RWPE2 (cell line): ENCODE results near the gene C11orf24.

Source experiments
- ATAC-seq: fragments of 200-7000 bp; cut with Tn5 transposase; 3 replicates; pipeline ENCODE4 v1.9.1; 2021; ENCODE audit warnings: low read depth
- DNase-seq: peaks from one replicate; pipeline ENCODE4 v3.0.0-alpha.2; 2020; ENCODE audit warnings: low spot score
- H3K27ac ChIP-seq: fragments of 450-650 bp; 2 replicates; pipeline ENCODE4 v1.5.1; 2017; ENCODE audit warnings: mild to moderate bottlenecking; ENCODE audit not compliant: poor library complexity, severe bottlenecking
- H3K27me3 ChIP-seq: fragments of 250-450 bp; sonication (Bioruptor Pico); 2 replicates; pipeline ENCODE4 v1.5.1; 2021; ENCODE audit warnings: mild to moderate bottlenecking, moderate library complexity; ENCODE audit not compliant: insufficient read depth, poor library complexity, severe bottlenecking
- H3K36me3 ChIP-seq: fragments of 250-450 bp; sonication (Bioruptor Pico); 2 replicates; pipeline ENCODE4 v1.5.1; 2020; ENCODE audit warnings: low read depth, mild to moderate bottlenecking, moderate library complexity
- H3K4me1 ChIP-seq: fragments of 250-450 bp; sonication (Bioruptor Pico); 2 replicates; pipeline ENCODE4 v1.5.1; 2021; ENCODE audit warnings: mild to moderate bottlenecking, moderate library complexity; ENCODE audit not compliant: insufficient read depth, poor library complexity, severe bottlenecking
- H3K4me3 ChIP-seq: fragments of 250-450 bp; sonication (Bioruptor Pico); 2 replicates; pipeline ENCODE4 v1.5.1; 2021; ENCODE audit warnings: mild to moderate bottlenecking, moderate library complexity; ENCODE audit not compliant: severe bottlenecking
- H3K9me3 ChIP-seq: fragments of 250-450 bp; sonication (Bioruptor Pico); 2 replicates; pipeline ENCODE4 v1.5.1; 2021; ENCODE audit warnings: mild to moderate bottlenecking, moderate library complexity; ENCODE audit not compliant: severe bottlenecking
- TF ChIP-seq, protein P1 (sequence below): fragments of 450-650 bp; IDR thresholded peaks from one replicate; pipeline ENCODE4 v1.5.1; 2017; ENCODE audit warnings: mild to moderate bottlenecking, moderate library complexity; ENCODE audit not compliant: poor library complexity, severe bottlenecking

C11orf24 gene

GRCh38 chr11:68214173-68215086, 57.3 kb downstream of the C11orf24 start:
- 0 out of 3 replicates have a peak, but pooled peaks have one; percentile 2 for ATAC-seq
- Histone ChIP-seq H3K4me1 (peaks cover 3% of the 10 kb centered on the region), H3K27me3 (no peaks in the 10 kb centered on the region), H3K27ac (peak overlapping the region; percentile 93), H3K4me3 (peak overlapping the region; percentile 59), H3K36me3 (no peaks in the 10 kb centered on the region), H3K9me3 (no peaks in the 10 kb centered on the region)
- TF ChIP-seq, protein P1, sequence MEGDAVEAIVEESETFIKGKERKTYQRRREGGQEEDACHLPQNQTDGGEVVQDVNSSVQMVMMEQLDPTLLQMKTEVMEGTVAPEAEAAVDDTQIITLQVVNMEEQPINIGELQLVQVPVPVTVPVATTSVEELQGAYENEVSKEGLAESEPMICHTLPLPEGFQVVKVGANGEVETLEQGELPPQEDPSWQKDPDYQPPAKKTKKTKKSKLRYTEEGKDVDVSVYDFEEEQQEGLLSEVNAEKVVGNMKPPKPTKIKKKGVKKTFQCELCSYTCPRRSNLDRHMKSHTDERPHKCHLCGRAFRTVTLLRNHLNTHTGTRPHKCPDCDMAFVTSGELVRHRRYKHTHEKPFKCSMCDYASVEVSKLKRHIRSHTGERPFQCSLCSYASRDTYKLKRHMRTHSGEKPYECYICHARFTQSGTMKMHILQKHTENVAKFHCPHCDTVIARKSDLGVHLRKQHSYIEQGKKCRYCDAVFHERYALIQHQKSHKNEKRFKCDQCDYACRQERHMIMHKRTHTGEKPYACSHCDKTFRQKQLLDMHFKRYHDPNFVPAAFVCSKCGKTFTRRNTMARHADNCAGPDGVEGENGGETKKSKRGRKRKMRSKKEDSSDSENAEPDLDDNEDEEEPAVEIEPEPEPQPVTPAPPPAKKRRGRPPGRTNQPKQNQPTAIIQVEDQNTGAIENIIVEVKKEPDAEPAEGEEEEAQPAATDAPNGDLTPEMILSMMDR, result no peak
- DNase-seq, result no peak

GRCh38 chr11:68213555-68214172, 58.1 kb downstream of the C11orf24 start:
- DNase-seq (peak; percentile 86), ATAC-seq (peak; percentile 40)
- Histone ChIP-seq H3K4me1 (peaks cover 6% of the 10 kb centered on the region), H3K9me3 (no peaks in the 10 kb centered on the region), H3K27ac (peak overlapping the region; percentile 93), H3K36me3 (no peaks in the 10 kb centered on the region), H3K4me3 (peak overlapping the region; percentile 59), H3K27me3 (no peaks in the 10 kb centered on the region)
- TF ChIP-seq, protein P1, result no peak

DNA sequence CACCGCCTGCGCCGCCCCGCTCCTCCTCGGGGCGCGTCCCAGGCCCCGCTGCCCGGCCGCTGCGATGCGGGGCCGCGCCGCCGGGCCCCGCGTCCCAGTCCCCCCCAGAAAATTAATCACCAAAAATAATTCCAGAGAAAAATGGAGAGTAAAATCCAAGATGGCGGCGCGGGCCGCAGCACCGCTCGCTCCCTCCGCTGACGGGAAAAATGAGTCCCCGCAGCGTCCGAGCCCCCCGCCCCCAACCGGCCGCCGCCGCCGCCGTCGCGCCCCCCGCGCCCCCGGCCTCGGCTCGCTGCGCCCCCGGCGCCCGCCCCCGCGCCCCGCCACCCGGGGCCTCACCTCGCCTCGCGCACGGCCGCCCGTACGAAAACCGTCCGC, 58.6 kb downstream of the C11orf24 start, which contains the start of gene KMT5B:
Gene KMT5B, minus strand, starts transcription at position 162 of the 381 bp plus-strand sequence. CDS start 23,220 bp downstream, outside the sequence.
- Histone ChIP-seq H3K4me1 (peaks cover 6% of the 10 kb centered on the region), H3K9me3 (no peaks in the 10 kb centered on the region), H3K36me3 (no peaks in the 10 kb centered on the region), H3K4me3 (peak within 1 kb of the TSS; percentile 59), H3K27ac (peak within 1 kb of the TSS; percentile 93), H3K27me3 (no peaks in the 10 kb centered on the region)
- ATAC-seq (no peak), DNase-seq (no peak)
- TF ChIP-seq, protein P1, result no peak

DNA sequence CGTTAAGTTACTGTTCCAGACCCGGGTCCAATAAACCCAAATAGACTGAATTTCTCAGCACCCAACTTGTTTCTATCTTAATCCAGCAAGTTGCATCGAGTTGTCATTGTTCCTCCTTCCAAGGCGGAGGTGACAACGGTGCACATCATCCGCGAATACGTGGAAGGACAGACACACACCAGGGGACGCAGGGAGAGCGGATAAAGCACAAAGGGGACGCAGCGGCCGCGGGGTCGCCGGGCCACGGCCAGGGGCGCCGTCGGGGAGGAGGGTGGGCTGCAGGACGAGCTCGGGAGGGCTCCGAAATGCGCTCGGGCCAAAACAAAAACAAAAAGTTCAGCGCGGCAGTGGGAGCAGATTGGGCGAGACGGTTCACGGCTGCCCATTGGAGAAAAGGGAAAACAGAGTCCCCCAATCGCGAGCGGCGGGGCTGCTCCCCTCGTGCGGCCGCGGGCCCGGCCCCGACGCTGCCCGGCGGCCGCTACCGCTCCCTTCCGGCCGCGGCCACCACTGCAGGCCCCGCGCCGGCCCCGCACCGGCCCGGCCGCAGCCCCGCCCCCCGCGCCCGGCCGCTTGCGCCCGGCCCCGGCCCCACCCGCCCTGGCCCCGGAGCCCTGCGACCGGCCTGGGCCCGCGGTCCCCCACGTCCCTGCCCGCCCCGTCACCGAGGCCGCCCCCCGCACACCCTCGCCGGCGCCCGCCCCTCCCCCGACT, 59.2 kb downstream of the C11orf24 start:
- H3K9me3 ChIP-seq, result no peaks in the 10 kb centered on the region
- no peaks in the 10 kb centered on the region for H3K27me3 ChIP-seq
- DNase-seq, result no peak
- ATAC-seq, result peak; percentile 66
- H3K27ac ChIP-seq, result peak overlapping the region; percentile 93
- H3K4me1 ChIP-seq, result peaks cover 6% of the 10 kb centered on the region
- H3K4me3 ChIP-seq, result peak overlapping the region; percentile 59
- TF ChIP-seq, protein P1, result peak; percentile 48
- no peaks in the 10 kb centered on the region for H3K36me3 ChIP-seq
